Subcutaneous abdominal adipose tissue (tissue), 5 donors: Measurements from ENCODE around the gene TSPYL2.

Source experiments
- H3K27ac ChIP-seq: one replicate; pipeline ENCODE4 v1.7.0; 2013; ENCODE audit warnings: low read depth, mild to moderate bottlenecking, inconsistent platforms, low read length, moderate library complexity
- H3K27me3 ChIP-seq, 5 donors: one replicate each; pipeline ENCODE4 v1.7.0; 2013; ENCODE audit warnings: low read length in 5 of 5, inconsistent platforms in 1 of 5; ENCODE audit not compliant: control insufficient read depth in 5 of 5, insufficient read depth in 4 of 5
- H3K36me3 ChIP-seq, 5 donors: one replicate each; pipeline ENCODE4 v1.7.0; 2013; ENCODE audit warnings: low read length in 5 of 5; ENCODE audit not compliant: control insufficient read depth in 5 of 5, insufficient read depth in 5 of 5
- H3K4me1 ChIP-seq, 5 donors: one replicate each; pipeline ENCODE4 v1.7.0; 2013; ENCODE audit warnings: low read length in 5 of 5, mild to moderate bottlenecking in 3 of 5, moderate library complexity in 1 of 5; ENCODE audit not compliant: control insufficient read depth in 5 of 5, insufficient read depth in 5 of 5
- H3K4me3 ChIP-seq, 5 donors: one replicate each; pipeline ENCODE4 v1.7.0; 2013; ENCODE audit warnings: low read length in 5 of 5, low read depth in 1 of 5
- H3K9ac ChIP-seq, 5 donors: one replicate each; pipeline ENCODE4 v1.7.0; 2013; ENCODE audit warnings: low read length in 5 of 5, mild to moderate bottlenecking in 4 of 5, moderate library complexity in 3 of 5
- H3K9me3 ChIP-seq, 5 donors: one replicate each; pipeline ENCODE4 v1.7.0; 2013; ENCODE audit warnings: low read length in 5 of 5; ENCODE audit not compliant: control insufficient read depth in 5 of 5
- donor health status: healthy.
- donor health status: healthy.
- donor health status: healthy.
- donor health status: healthy.
- donor health status: healthy.

The TSPYL2 gene

GRCh38 chrX:53078943-53079342 is 3.2 kb upstream of the TSPYL2 start:
- no peaks in the 10 kb centered on the region for H3K36me3 ChIP-seq
- peaks cover 3 to 13% (median 7%) of the 10 kb centered on the region in 5 donors for H3K27me3 ChIP-seq
- H3K9me3 ChIP-seq = peaks cover 0 to 7% (median 5%) of the 10 kb centered on the region in 5 donors
- H3K27ac ChIP-seq = no peak overlapping the region
- no peak overlapping the region for H3K4me3 ChIP-seq
- H3K4me1 ChIP-seq = peaks cover 5 to 13% (median 12%) of the 10 kb centered on the region in 5 donors
- no peak overlapping the region for H3K9ac ChIP-seq

- Histone ChIP-seq H3K9me3 (peaks cover 0 to 7% (median 5%) of the 10 kb centered on the region in 5 donors), H3K9ac (peak overlapping the region in 3 of 5 donors; percentile 27 to 43 (median 31)), H3K27ac (peak overlapping the region; percentile 83), H3K4me3 (peak overlapping the region in 2 of 5 donors; percentile 22 to 43), H3K27me3 (peaks cover 3 to 20% (median 7%) of the 10 kb centered on the region in 5 donors), H3K36me3 (peaks cover 0 to 15% (median 8%) of the 10 kb centered on the region in 5 donors), H3K4me1 (peaks cover 5 to 16% (median 12%) of the 10 kb centered on the region in 5 donors)
Measured at GRCh38 chrX:53080628-53081580, 1.3 kb upstream of the TSPYL2 start.

GRCh38 chrX:53082773-53083616 is 828 bp downstream of the TSPYL2 start:
- H3K36me3 ChIP-seq = peaks cover 0 to 22% (median 10%) of the 10 kb centered on the region in 5 donors
- H3K27me3 ChIP-seq = peaks cover 3 to 20% (median 8%) of the 10 kb centered on the region in 5 donors
- H3K4me1 ChIP-seq = peaks cover 5 to 17% (median 12%) of the 10 kb centered on the region in 5 donors
- H3K4me3 ChIP-seq = peak overlapping the region; percentile 53 to 75 (median 66)
- H3K9ac ChIP-seq = peak overlapping the region in 4 of 5 donors; percentile 33 to 72 (median 50)
- no peaks in the 10 kb centered on the region for H3K9me3 ChIP-seq
- H3K27ac ChIP-seq = peak overlapping the region; percentile 50

GRCh38 chrX:53084043-53084570 is 1.9 kb downstream of the TSPYL2 start:
- H3K9ac ChIP-seq = no peak overlapping the region

GRCh38 chrX:53084863-53085262 is 2.7 kb downstream of the TSPYL2 start:
- no peak overlapping the region for H3K4me3 ChIP-seq
- peaks cover 7 to 23% (median 16%) of the 10 kb centered on the region in 5 donors for H3K4me1 ChIP-seq
- H3K27me3 ChIP-seq = peaks cover 3 to 16% (median 8%) of the 10 kb centered on the region in 5 donors
- H3K27ac ChIP-seq = no peak overlapping the region
- H3K9ac ChIP-seq = no peak overlapping the region
- peaks cover 0 to 22% (median 10%) of the 10 kb centered on the region in 5 donors for H3K36me3 ChIP-seq
- H3K9me3 ChIP-seq = no peaks in the 10 kb centered on the region

More at GRCh38 chrX:53084043-53084570, 1.9 kb downstream of the TSPYL2 start:
- H3K4me1 ChIP-seq = peaks cover 7 to 23% (median 16%) of the 10 kb centered on the region in 5 donors
- H3K36me3 ChIP-seq = peaks cover 0 to 22% (median 10%) of the 10 kb centered on the region in 5 donors
- no peak overlapping the region for H3K4me3 ChIP-seq
- no peak overlapping the region for H3K27ac ChIP-seq
- peaks cover 3 to 16% (median 8%) of the 10 kb centered on the region in 5 donors for H3K27me3 ChIP-seq
- H3K9me3 ChIP-seq = no peaks in the 10 kb centered on the region

GRCh38 chrX:53085661-53086229 is 3.6 kb downstream of the TSPYL2 start:
- Histone ChIP-seq H3K9me3 (no peaks in the 10 kb centered on the region), H3K27ac (no peak overlapping the region), H3K4me1 (peaks cover 7 to 23% (median 16%) of the 10 kb centered on the region in 5 donors), H3K9ac (no peak overlapping the region), H3K36me3 (peaks cover 0 to 22% (median 10%) of the 10 kb centered on the region in 5 donors), H3K4me3 (no peak overlapping the region), H3K27me3 (peaks cover 2 to 16% (median 8%) of the 10 kb centered on the region in 5 donors)

- Histone ChIP-seq H3K9me3 (no peaks in the 10 kb centered on the region), H3K36me3 (peaks cover 0 to 22% (median 10%) of the 10 kb centered on the region in 5 donors), H3K4me3 (no peak overlapping the region), H3K27me3 (peaks cover 3 to 16% (median 8%) of the 10 kb centered on the region in 5 donors), H3K27ac (no peak overlapping the region), H3K4me1 (peaks cover 7 to 23% (median 16%) of the 10 kb centered on the region in 5 donors), H3K9ac (no peak overlapping the region)
Measured at GRCh38 chrX:53086464-53086863, 4.3 kb downstream of the TSPYL2 start.

- Histone ChIP-seq H3K27me3 (peaks cover 3 to 16% (median 8%) of the 10 kb centered on the region in 5 donors), H3K9me3 (no peaks in the 10 kb centered on the region), H3K4me1 (peaks cover 2 to 23% (median 16%) of the 10 kb centered on the region in 5 donors), H3K36me3 (peaks cover 0 to 22% (median 10%) of the 10 kb centered on the region in 5 donors), H3K27ac (no peak overlapping the region), H3K4me3 (no peak overlapping the region), H3K9ac (no peak overlapping the region)
Measured at GRCh38 chrX:53087388-53087831, 5.2 kb downstream of the TSPYL2 start.
